ENCODE measurements around the gene LBX2. TPM values are rescaled to one million over a fixed set of nuclear protein-coding genes. Genes with fewer than 3 reads are reported as not detected.
A peak's percentile ranks its signal among the peaks of the same experiment; 100 is the strongest.
"Not testable (repeated sequence)": the region's sequence is repeated elsewhere in the genome, so short reads cannot be mapped to it uniquely, and the experiment has no call there.

LBX2 gene
- total and polyA plus RNA-seq, 8 donors = 0.14 to 2.2 (median 0.77) TPM; not detected in 1

GRCh38 chr2:74474481-74474880 is 24.9 kb downstream of the LBX2 start:
- Histone ChIP-seq H3K4me3 (no peak overlapping the region), H3K9me3 (no peaks in the 10 kb centered on the region), H3K36me3 (peaks cover 0 to 28% of the 10 kb centered on the region in 2 donors), H3K27me3 (no peaks in the 10 kb centered on the region), H3K4me1 (peaks cover 15 to 37% of the 10 kb centered on the region in 2 donors), H3K27ac (no peak overlapping the region)
- no peak for ATAC-seq
- TF ChIP-seq CTCF (IDR thresholded peaks at IDR 0.05) = no peak
- intact Hi-C loops (cut with DNase I) = no loop called here
- DNase-seq = peak in 1 of 4 donors; percentile 39

GRCh38 chr2:74472945-74473258 is 26.5 kb downstream of the LBX2 start:
- no peak for TF ChIP-seq CTCF (IDR thresholded peaks at IDR 0.05)
- no peaks in the 10 kb centered on the region for H3K9me3 ChIP-seq
- DNase-seq = no peak
- H3K36me3 ChIP-seq = peaks cover 0 to 18% of the 10 kb centered on the region in 2 donors
- H3K4me1 ChIP-seq = peaks cover 15 to 34% of the 10 kb centered on the region in 2 donors
- H3K27me3 ChIP-seq = no peaks in the 10 kb centered on the region
- intact Hi-C loops (cut with DNase I) = no loop called here
- peak; percentile 4 for ATAC-seq
- H3K4me3 ChIP-seq = peak overlapping the region; percentile 70 to 77
- peak overlapping the region; percentile 93 to 94 for H3K27ac ChIP-seq

- no peak for TF ChIP-seq CTCF (IDR thresholded peaks at IDR 0.05)
- intact Hi-C loops (cut with DNase I) = no loop called here
- Histone ChIP-seq H3K9me3 (no peaks in the 10 kb centered on the region), H3K36me3 (peaks cover 0 to 18% of the 10 kb centered on the region in 2 donors), H3K4me3 (peak within 1 kb of the TSS; percentile 70 to 77), H3K27me3 (no peaks in the 10 kb centered on the region), H3K4me1 (peaks cover 15 to 31% of the 10 kb centered on the region in 2 donors), H3K27ac (peak within 1 kb of the TSS; percentile 93 to 94)
- peak; percentile 94 to 96 (median 96) for DNase-seq
- ATAC-seq = peak; percentile 95
These were observed 27.1 kb downstream of the LBX2 start, which contains the start of gene MRPL53 for GRCh38 chr2:74472086-74472944. Gene MRPL53, minus strand, starts transcription at chr2:74472680. Its CDS starts 20 bp downstream, at chr2:74472660.

GRCh38 chr2:74471332-74472065 is 27.9 kb downstream of the LBX2 start:
- Histone ChIP-seq H3K27ac (peak overlapping the region; percentile 93 to 94), H3K9me3 (no peaks in the 10 kb centered on the region), H3K4me3 (peak overlapping the region; percentile 70 to 77), H3K36me3 (peaks cover 0 to 18% of the 10 kb centered on the region in 2 donors), H3K27me3 (no peaks in the 10 kb centered on the region), H3K4me1 (peaks cover 9 to 24% of the 10 kb centered on the region in 2 donors)
- no peak for TF ChIP-seq CTCF (IDR thresholded peaks at IDR 0.05)
- DNase-seq (peak in 1 of 4 donors; percentile 23), ATAC-seq (no peak)
- intact Hi-C loops (cut with DNase I) = no loop called here

- H3K9me3 ChIP-seq; intact Hi-C loops (cut with DNase I); H3K27me3 ChIP-seq; ATAC-seq; H3K27ac ChIP-seq; H3K4me3 ChIP-seq: not testable (repeated sequence)
- Histone ChIP-seq H3K4me1 (peaks cover 12 to 30% of the 10 kb centered on the region in 2 donors), H3K36me3 (peaks cover 0 to 18% of the 10 kb centered on the region in 2 donors)
- peak in 1 of 4 donors; percentile 39 for DNase-seq
These were observed 28.7 kb downstream of the LBX2 start for GRCh38 chr2:74470742-74471141.
